Stimulated activated CD8-positive, alpha-beta memory T cell treated with anti-CD3 and anti-CD28 coated beads, Interleukin-12 subunit alpha, Interleukin-12 subunit beta, amount 100 ng/mL, for 24 hours (primary cell): ENCODE data around the gene ZXDC.

Source experiments
- DNase-seq: peaks from one replicate; pipeline ENCODE4 v3.0.0-alpha.2; 2020; ENCODE audit errors: extremely low read depth

The ZXDC gene

DNA sequence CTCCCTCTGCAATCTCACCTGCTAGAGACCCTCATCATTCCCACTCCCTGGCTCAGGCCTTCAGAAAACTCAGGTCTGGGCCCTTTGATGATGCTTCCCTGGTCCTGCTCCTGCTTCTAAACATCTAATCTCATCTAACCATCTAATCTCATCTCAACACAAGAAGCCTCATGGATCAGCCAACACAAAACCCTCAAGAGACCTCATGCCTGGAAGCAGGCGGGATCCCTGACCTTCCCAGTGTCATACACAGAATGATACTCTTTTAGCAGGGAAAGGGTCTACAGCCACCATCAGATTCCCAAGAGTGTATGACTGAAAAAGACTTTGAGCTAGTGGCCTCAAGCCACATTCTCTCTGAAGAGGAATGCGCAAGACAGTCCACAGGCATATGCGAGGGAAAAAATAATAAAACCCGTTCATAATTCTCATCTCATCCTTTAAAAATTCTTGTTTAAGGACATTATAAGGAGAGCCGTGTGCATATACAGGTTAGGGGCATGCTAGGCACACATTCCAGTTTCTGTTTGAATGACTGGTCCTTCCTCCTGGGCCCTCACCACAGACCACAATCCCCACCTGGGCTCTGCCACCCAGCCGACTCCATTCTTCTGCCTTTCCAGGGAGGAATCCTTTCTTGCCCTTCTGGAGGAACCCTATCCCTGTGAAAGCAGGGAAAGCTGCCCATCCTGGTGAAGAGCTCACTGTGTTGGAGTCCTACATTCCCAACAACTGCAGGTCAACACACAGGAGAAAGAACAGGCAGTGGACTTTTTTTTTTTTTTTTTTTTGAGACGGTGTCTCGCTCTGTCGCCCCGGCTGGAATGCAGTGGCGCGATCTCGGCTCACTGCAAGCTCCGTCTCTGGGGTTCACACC, 2.2 kb downstream of the ZXDC start:
- no peak for DNase-seq

DNA sequence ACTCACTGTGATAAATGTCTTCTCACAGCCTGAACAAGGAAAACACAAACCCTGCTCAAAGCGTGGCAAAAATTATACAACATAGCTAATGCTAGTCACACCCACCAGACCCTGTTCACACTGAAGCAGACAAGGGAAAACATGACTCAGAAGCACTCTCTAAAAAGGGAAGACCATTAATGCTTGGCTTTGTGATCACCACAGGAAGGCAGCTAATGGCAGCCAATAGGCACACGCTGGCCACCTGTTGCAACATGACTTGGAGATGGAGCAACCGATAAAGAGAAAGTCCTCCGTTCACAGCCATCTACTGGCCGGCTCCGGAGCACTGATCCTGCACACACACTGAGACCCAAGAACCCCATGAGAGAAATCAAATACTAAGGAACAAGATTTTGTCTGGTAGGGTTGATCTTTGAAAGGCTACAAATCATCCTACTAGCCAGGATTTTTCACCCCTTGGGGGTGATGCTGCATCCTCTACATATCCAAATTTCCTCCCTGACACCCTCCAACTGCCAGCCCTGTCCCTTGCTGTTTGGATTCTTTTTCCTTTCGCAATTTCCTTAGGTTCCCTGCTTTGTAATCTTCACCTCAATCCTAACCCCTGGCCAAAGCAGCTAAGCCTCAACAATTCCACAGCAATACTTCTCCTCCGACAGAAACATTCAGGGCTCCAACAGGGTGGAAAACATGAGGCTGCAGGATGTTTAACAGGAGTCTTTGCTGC, 3.2 kb downstream of the ZXDC start:
- no peak for DNase-seq

DNA sequence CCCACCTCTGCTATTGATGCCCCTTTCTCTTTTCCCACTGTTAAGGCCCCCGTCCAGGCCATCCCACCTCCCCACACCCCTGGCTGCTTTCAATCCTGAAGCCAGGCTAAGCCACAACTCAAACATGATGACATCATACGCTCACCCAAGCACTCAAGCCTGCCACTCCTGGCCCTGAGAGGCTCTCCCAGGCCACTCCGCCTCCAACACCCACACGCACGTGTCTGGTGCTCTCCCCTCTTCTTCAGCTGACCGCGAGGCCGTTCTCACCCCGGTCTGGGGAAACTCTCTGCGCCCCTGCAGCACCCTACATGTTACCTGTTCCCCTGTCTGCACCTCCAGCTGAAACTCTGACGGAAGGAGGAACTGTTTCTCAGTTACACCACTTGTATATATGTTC, 6.2 kb downstream of the ZXDC start:
- no peak for DNase-seq

DNA sequence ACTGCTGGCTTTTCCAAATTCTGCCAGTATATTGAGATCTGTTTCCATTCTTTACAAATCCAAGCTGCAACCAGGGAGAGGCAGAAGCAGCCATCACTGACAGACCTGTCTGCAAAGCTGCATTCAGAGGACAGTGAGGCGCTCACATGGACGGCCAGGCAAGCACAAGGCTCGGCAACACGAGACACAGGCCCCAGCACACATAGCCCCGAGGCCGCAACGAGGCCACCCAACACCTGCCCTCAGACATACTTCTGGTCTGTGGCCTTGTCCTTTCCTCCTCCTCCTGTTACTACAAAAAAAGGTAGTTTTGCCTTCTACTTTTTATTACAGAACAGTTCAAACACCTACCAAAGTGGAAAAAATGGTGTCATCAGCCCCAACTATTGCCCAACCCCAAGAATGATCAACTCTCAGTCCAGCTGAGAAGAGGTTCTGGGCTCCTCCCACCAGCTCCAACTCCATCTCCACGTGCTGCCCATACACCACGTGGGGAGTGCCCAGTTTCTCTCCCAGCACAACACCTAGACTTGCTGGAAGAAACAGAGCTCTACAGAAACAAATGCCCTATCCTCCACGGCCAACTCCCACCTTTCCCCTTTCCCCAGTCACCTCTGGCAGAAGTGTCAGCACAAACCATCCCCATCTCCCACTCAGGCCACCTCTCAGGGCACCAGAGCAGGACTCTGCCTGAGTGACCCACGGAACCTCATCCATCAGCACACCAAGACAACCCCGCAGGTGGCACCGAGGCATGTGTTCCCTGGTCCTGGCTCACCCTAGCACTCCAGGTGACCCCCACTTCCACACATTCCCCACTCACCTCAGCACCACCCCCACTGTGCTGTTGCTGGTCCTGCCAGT, 7.4 kb downstream of the ZXDC start:
- DNase-seq: no peak

DNA sequence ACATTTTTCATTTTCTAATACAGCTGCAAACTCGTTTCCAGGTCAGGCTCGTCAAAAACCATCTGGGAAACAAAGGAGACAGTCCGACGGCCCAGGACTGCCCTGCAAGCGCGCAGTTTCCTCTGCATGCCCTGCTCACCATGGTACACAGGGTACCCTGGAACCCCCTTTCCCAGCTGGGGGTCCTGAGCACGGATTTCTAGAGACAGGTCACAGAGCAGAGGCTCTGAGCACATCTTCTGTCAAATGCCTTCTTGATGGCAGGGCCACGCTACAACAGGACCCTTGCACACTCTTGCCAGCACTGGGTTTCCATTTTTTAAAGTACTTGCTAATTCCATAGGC, 8.1 kb downstream of the ZXDC start:
- DNase-seq: no peak

DNA sequence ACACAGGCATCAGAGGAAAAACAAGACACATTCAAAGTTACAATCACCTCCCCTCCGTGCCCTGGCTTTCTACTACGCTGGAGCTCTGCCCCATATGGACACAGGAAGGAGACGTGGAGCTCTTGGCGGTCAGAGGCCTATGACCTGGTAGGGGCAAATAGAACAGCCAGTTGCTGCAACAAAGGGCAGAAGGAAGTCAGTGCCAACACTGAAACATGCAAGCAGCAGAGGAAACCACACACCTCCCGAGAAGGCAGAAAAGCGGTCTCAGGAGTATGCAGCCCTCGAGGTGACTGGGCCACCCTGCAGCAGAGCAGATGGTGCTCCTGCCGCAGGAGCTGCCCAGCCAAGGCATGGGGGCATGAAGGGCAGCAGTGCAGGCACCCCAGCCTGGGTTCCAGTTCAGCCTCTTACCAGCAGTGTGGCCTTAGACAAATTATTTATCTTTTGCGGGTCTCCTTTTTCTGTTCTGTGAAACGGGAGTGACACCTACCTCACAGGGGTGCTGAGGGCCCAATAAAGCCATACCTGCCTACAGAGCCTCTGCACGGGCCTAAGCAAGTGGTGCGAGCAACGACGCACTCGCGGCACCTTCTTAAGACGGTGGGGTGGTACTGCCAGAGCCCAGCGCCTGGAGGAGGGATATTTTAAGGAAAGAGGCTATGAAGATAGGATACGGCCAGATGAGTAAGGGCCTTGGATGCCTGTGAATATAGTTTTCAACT, 8.6 kb downstream of the ZXDC start:
- DNase-seq: no peak

DNA sequence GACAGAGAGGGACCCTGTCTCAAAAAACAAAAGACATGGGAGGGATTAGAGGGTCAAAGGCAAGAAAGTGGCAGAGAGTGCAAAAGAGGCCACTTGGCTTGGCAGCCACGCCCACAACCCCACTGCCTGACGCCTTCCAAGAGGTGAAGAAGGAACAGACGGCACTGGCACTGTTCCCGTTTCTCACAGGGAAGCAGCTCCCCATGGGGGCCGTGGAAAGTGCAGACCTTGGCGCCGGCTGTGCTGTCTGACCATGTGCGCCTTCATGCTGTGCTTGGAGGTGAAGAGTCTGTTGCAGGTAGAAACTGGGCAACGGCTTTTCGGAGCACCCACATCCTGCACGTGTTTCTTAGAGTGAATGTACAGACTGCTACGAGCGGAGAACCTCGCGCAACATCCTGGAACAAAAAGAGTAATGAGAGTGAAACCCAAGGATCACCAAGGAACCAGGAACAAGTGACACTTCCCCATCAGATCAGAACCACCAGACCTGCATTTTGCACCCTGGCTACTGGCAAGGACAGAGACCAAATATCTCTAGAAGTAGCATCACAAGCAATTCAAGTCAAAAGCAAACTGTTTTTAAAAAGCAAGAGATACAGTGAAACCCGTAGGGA, 9.7 kb downstream of the ZXDC start:
- DNase-seq: no peak

DNA sequence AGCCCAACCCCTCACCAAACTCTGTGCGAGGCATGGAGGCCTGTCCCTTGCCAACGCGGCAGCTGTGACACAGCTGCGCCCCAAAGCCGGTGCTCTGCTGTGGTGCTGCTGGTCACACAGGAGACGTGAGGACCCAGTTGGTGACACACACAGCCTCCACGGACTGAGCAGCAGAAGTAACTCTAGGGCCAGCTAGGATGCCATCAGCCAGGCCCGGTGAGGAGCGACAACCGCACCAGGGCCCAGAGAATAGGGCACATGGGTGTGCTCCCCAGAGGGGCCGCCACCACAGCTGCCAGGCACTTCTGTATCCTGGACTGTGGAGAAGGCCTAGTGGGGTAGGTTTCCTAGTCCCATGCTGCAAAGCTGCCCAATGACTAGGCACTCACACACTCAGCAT, 10.7 kb downstream of the ZXDC start:
- DNase-seq: no peak

DNA sequence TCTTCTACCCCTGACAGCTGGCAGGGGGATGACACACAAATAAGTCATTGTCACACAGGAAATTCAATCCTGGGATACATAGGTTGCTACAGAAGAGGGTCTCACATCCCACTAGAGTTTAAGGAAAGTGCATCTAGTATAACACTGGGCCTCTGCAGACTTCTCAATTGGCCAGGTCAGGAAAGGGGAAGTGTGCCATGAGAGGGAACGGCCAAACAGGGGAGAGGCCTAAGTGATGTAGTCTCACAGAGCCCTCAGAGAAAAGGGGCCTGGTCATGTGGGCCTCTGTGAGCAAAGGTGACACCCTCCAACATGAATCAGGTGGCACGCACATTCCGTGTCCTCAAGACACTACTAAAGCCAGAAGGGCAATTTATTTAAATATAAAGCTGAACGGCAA, 11.2 kb downstream of the ZXDC start:
- DNase-seq: no peak

DNA sequence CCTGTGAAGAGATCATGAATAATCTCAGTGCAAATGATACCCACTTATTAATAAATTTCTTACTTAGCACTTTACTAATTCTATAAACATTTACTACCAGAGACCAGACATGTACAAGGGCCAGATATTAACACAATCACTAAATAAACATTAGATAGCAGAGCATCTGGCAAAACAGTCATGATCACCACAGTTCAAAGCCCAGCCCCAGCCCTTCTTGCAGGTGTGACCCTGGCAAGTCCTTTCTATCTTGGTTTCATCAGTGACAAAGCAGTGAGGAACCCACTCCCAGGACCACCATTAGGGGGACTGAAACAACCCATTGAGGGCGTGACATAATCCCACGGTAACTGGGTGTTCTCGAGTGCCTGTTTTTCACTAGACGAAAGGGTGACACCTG, 11.6 kb downstream of the ZXDC start:
- DNase-seq: no peak

DNA sequence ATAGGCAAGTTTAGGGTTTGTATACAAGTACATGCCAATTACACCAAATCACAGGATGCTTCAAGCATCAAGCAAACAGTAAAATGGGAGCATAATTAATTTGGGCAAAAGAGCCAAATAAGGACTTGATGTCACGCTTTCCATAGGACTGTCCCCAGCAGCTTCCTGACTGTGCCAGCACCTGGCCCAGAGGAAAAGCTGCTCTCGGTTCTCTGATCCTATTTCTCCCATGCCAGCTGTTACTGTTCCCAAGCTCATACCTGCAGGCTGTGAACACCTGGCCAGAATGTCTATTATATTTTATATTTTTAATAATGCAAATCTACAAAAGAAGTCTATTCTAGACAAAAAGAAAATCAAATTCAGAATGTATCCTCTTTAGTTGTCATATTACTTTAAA, 12.2 kb downstream of the ZXDC start:
- no peak for DNase-seq

DNA sequence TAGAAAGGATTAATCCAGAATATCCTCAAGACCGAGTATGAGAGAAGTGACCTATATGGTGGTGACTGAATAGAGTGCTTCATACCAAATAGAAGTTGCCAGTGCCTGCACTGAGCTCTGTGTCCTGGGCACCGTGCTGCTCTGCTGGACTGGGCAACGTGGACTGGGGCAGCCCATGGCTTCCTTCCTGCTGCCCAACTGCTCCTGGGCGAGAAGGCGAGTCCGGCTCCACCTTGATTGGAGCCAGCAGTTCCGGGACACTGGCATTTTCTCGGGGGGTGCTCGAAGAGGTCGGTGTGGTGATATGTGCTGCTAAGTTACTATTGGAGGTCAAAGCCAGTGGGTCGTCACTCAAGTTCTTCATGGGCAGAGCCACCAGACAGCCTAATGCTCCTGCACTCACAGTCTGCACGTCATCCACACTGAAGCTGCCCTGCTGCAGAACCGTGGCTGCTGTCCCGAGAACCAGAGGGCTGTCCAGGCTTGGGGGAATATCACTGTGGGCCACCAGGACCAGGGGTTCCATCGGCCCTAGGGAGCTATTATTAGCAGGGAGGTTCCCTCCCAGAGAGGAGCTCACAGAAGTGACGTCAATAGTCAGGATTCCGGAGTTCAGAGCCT, 14.1 kb downstream of the ZXDC start:
- no peak for DNase-seq

DNA sequence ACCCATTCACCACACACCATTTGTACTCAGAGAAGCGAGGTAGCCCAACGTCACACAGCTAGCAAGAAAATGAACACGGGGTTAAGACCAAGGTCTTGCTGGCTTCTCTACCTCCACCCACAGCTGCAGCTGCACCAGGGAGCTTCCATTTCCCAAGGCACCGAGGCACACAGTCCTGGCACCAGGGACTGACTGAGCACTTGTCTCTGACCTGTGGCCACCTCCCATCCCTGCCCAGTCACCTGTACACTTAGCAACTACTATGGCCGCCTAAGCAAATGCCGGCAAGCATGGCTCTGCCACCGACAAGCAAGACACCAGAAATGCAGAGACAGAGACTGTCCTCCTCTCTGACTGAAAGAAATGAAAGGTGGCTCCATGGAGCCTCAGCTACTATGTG, 15.3 kb downstream of the ZXDC start:
- no peak for DNase-seq

DNA sequence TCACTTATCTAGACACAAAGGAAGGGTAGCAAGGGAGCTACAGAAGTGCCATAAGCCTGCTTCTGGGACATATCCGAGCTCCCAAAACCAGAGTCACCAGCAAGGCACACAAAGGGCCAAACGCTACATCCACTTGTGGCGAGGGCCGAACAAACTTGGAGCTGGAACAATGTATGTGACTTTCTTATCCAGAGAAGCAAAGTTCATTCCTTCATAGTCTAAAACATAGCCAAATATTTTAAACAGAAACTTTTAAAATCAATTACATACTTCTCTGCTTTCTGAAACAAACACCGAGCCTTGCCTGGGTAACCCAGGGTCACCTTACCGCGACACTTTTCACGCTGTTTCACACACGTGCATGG, 15.9 kb downstream of the ZXDC start:
- no peak for DNase-seq

DNA sequence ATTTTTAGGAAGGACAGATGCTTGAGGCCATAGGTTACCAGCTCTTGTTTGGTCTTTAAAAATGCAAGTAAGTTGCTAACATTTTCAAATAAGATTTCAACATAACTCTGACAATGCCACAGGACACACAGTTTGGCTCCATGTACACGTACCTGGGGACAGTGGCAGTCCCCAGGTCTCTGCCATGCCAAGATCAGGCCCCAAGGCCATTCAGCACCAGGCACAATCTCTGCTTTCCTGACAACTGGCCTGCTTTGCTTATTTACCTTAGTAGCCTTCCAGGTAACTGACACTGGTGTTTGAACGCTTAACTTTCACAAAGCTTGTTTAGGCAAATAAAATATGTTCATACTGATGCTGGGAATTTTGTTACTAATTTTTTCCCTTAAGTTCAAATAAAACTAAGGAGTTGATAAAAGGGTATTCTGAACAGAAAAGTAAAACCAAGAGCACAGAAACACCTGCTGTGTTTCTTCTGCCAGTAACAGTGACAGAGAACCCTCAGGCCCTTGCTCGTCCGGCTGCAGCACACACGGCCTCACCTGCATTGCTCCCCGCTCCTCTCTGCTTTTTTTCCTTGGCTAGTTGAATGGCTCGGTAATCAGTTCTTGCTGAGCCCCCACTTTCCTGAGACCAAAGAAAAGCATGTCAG, 16.5 kb downstream of the ZXDC start:
- no peak for DNase-seq

DNA sequence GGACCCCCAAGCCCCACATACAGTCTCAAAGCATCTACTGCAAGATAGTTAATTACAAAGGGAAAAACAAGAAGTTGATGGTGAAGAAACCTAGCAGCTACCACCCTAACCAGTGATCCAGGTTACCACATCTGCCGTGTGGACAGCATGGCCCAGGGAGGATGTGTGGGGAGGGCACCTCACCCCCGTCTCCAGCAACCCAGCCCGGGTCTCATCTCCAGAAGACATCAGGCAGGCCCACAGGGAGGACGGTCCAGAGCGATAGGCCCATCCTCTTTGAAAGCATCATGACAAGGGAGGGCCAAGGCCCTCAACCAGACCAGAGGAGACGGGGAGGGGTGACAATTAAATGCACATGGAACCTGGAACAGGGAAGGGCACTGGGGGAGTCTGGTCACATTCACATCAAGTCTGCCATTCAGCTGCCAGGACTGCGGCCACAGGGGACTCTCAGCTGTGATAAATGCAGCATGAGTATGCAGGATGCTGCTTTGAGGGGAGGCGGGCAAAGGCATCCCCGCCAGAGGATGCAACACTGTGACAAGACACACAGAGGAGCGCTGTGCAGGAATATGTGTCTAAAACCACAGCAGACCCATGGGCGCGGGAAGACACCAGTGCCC, 18.8 kb downstream of the ZXDC start:
- DNase-seq: no peak

DNA sequence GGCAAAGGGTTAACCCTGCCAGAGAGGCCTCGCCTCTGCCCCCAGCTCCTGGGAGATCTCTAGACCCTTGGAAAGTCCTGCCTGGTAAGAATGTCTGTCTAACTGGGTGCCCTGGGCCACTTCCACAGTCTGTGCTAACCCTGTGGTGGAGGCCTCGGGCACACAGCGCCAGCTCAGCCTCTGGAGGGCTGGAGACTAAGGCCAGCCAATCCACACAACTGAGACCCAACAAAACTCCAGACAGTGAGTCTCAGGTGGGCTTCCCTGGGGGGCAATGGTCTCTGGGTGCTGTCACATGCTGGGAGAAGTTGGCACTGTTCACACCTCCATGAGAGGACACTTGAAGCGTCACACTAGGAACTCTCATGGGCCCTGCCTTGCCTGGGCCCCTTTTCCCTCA, 19.5 kb downstream of the ZXDC start:
- no peak for DNase-seq

DNA sequence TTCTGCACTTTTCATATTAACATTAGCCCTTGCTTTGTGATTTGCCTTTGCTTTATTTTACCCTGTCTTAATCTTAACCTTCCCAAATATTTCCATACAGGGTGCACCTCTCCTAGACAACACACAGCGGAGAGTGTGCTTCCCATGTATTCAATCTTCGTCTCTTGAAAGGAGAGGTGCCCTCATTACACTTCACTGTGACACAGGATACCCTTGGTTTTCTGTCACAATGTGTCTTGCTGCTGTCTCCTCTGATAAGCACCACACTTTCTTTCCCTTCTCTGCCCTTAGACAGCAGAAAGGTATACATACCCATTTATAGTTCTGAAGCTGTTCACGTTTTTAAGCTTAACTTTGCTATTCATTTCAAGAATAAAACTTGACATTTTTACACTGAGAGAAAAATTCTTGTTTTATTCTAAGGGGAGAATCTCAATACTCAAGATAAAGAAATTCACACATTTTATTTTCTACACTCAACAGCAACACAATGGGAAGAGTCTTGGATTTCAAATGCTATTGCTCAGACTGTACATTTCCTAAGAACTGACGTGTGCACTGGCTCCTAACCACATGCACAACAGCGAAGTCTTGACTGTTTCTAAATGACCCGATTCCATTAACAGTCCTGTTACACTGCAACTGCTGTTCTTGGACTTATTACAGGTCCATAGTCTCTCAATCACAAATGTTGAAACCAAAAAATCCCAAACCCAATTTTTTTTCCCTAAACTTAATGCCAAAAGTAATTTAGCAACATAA, 21.1 kb downstream of the ZXDC start:
- no peak for DNase-seq

DNA sequence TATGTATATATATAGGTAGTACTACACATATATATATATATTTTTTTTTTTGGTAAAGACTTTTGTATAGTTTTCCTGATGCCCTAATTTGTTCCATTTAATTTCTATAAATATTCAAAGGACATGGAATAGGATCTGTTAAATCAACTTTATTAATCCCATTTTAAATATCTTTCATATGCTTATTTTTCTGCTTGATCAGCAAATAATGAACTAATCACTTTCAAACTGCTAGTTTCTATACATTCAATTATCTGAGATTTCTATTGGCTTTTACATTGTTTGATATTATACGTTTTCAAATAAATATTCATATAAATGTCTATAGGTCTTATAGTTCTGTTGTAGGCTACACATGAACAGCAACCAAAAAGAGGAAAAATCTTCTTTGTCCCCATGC, 21.7 kb downstream of the ZXDC start:
- no peak for DNase-seq
